Hepatocyte (in vitro differentiated cells): ENCODE results near the gene PHKG2.

Experiments used
- EZH2phosphoT487 ChIP-seq: fragments of 200-600 bp; sonication (generic); IDR thresholded peaks from one replicate; pipeline ENCODE4 v1.6.1; 2018; ENCODE audit warnings: antibody characterized with exemption, mild to moderate bottlenecking, low read depth, moderate library complexity; ENCODE audit not compliant: unreplicated experiment, severe bottlenecking
- TF ChIP-seq, protein P1 (sequence below): fragments of 200-600 bp; sonication (generic); IDR thresholded peaks from 2 replicates; pipeline ENCODE4 v1.5.1; 2016; ENCODE audit warnings: antibody characterized with exemption, mild to moderate bottlenecking; ENCODE audit not compliant: poor library complexity

DNA sequence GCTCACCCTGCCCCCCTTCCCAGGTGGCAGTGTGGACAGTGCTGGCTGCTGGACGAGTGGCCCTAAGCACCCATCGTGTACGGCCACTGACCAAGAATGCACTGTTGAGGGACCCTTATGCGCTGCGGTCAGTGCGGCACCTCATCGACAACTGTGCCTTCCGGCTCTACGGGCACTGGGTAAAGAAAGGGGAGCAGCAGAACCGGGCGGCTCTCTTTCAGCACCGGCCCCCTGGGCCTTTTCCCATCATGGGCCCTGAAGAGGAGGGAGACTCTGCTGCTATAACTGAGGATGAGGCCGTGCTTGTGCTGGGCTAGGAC, 8.5 kb downstream of the PHKG2 start:
- TF ChIP-seq, protein P1, sequence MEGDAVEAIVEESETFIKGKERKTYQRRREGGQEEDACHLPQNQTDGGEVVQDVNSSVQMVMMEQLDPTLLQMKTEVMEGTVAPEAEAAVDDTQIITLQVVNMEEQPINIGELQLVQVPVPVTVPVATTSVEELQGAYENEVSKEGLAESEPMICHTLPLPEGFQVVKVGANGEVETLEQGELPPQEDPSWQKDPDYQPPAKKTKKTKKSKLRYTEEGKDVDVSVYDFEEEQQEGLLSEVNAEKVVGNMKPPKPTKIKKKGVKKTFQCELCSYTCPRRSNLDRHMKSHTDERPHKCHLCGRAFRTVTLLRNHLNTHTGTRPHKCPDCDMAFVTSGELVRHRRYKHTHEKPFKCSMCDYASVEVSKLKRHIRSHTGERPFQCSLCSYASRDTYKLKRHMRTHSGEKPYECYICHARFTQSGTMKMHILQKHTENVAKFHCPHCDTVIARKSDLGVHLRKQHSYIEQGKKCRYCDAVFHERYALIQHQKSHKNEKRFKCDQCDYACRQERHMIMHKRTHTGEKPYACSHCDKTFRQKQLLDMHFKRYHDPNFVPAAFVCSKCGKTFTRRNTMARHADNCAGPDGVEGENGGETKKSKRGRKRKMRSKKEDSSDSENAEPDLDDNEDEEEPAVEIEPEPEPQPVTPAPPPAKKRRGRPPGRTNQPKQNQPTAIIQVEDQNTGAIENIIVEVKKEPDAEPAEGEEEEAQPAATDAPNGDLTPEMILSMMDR: no peak
- no peak for TF ChIP-seq EZH2phosphoT487
